ENCODE measurements around the gene LAMP5.

DNA sequence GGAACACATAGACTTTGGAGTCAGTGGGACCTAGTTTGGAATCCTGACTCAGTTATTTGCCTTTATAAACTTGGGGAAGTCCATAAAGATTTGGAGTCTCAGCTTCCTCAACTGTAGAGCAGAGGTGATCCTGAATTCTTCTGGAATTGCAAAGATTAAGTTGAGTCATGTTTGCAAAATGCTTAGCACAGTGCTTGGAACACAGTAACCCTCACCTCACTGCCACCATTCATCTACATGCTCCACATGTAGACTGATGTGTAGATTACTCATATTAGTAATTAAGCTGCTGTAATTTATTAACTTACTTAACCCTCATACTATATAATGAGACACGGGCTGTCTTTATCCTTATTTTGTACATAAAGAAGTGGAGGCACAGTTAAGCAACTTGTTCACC, 61.4 kb downstream of the LAMP5 start:
- TF ChIP-seq POLR2A (IDR thresholded peaks at IDR 0.05) = no peak
- TF ChIP-seq, protein P1, sequence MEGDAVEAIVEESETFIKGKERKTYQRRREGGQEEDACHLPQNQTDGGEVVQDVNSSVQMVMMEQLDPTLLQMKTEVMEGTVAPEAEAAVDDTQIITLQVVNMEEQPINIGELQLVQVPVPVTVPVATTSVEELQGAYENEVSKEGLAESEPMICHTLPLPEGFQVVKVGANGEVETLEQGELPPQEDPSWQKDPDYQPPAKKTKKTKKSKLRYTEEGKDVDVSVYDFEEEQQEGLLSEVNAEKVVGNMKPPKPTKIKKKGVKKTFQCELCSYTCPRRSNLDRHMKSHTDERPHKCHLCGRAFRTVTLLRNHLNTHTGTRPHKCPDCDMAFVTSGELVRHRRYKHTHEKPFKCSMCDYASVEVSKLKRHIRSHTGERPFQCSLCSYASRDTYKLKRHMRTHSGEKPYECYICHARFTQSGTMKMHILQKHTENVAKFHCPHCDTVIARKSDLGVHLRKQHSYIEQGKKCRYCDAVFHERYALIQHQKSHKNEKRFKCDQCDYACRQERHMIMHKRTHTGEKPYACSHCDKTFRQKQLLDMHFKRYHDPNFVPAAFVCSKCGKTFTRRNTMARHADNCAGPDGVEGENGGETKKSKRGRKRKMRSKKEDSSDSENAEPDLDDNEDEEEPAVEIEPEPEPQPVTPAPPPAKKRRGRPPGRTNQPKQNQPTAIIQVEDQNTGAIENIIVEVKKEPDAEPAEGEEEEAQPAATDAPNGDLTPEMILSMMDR (IDR thresholded peaks at IDR 0.05) = no peak

Measured in suprapubic skin (tissue), 3 donors.